SK-N-SH treated with all-trans-retinoic acid at 6 μM for 48 hours (cell line): Measurements from ENCODE around the gene TXNDC11.

Source experiments
- ATAC-seq: fragments of 200-7000 bp; cut with Tn5 transposase; 3 replicates; pipeline ENCODE4 v1.9.1; 2020; ENCODE audit warnings: mild to moderate bottlenecking, moderate library complexity
- CREB5 ChIP-seq: fragments of 250-450 bp; sonication (Bioruptor Pico); IDR thresholded peaks from 2 replicates; pipeline ENCODE4 v1.5.1; 2020; ENCODE audit warnings: low read depth, mild to moderate bottlenecking, moderate library complexity
- CSDC2 ChIP-seq: fragments of 250-450 bp; sonication (Bioruptor Pico); IDR thresholded peaks from 2 replicates; pipeline ENCODE4 v1.5.0; 2020; ENCODE audit warnings: mild to moderate bottlenecking, moderate library complexity
- CSRNP3 ChIP-seq: fragments of 250-450 bp; sonication (Bioruptor Pico); IDR thresholded peaks from 2 replicates; pipeline ENCODE4 v1.5.1; 2021; ENCODE audit warnings: mild to moderate bottlenecking, moderate library complexity
- ESRRG ChIP-seq: fragments of 250-450 bp; sonication (Bioruptor Pico); IDR thresholded peaks from 2 replicates; pipeline ENCODE4 v1.6.1; 2021; ENCODE audit warnings: mild to moderate bottlenecking
- GLIS3 ChIP-seq: fragments of 250-450 bp; sonication (Bioruptor Pico); IDR thresholded peaks from 2 replicates; pipeline ENCODE4 v1.5.0; 2020; ENCODE audit warnings: mild to moderate bottlenecking, moderate library complexity
- ISL1 ChIP-seq: fragments of 250-450 bp; sonication (Bioruptor Pico); IDR thresholded peaks from 2 replicates; pipeline ENCODE4 v2.1.2; 2022; ENCODE audit warnings: mild to moderate bottlenecking, moderate library complexity
- OSR1 ChIP-seq: fragments of 250-450 bp; sonication (Bioruptor Pico); IDR thresholded peaks from 2 replicates; pipeline ENCODE4 v1.8.0; 2022; ENCODE audit warnings: moderate library complexity, mild to moderate bottlenecking, inconsistent platforms
- PATZ1 ChIP-seq: fragments of 250-450 bp; sonication (Bioruptor Pico); IDR thresholded peaks from 2 replicates; pipeline ENCODE4 v1.8.0; 2020; ENCODE audit warnings: mild to moderate bottlenecking, moderate library complexity, borderline replicate concordance
- POU6F1 ChIP-seq: fragments of 250-450 bp; sonication (Bioruptor Pico); IDR thresholded peaks from 2 replicates; pipeline ENCODE4 v1.8.0; 2021; ENCODE audit warnings: low read depth, mild to moderate bottlenecking, moderate library complexity, borderline replicate concordance
- PPARA ChIP-seq: fragments of 250-450 bp; sonication (Bioruptor Pico); IDR thresholded peaks from 2 replicates; pipeline ENCODE4 v1.5.0; 2020; ENCODE audit warnings: mild to moderate bottlenecking, borderline replicate concordance
- RARB ChIP-seq: fragments of 250-450 bp; sonication (Bioruptor Pico); IDR thresholded peaks from 2 replicates; pipeline ENCODE4 v1.8.0; 2021; ENCODE audit warnings: mild to moderate bottlenecking, moderate library complexity
- SNAI2 ChIP-seq: fragments of 250-450 bp; sonication (Bioruptor Pico); IDR thresholded peaks from 2 replicates; pipeline ENCODE4 v1.5.0; 2020; ENCODE audit warnings: mild to moderate bottlenecking, moderate library complexity
- TCF4 ChIP-seq: fragments of 250-450 bp; sonication (Bioruptor Pico); IDR thresholded peaks from 2 replicates; pipeline ENCODE4 v1.8.0; 2021; ENCODE audit warnings: mild to moderate bottlenecking, moderate library complexity, borderline replicate concordance
- TOX ChIP-seq: fragments of 250-450 bp; sonication (Bioruptor Pico); IDR thresholded peaks from 2 replicates; pipeline ENCODE4 v1.8.0; 2021; ENCODE audit warnings: mild to moderate bottlenecking, moderate library complexity, borderline replicate concordance
- TSHZ2 ChIP-seq: fragments of 250-450 bp; sonication (Bioruptor Pico); IDR thresholded peaks from 2 replicates; pipeline ENCODE4 v1.5.0; 2020; ENCODE audit warnings: mild to moderate bottlenecking, moderate library complexity
- ZC3H10 ChIP-seq: fragments of 250-450 bp; sonication (Bioruptor Pico); IDR thresholded peaks from 2 replicates; pipeline ENCODE4 v1.5.1; 2021; ENCODE audit warnings: mild to moderate bottlenecking, moderate library complexity
- ZFP3 ChIP-seq: fragments of 250-450 bp; sonication (Bioruptor Pico); IDR thresholded peaks from 2 replicates; pipeline ENCODE4 v1.5.0; 2020; ENCODE audit warnings: mild to moderate bottlenecking, moderate library complexity
- ZFP30 ChIP-seq: fragments of 450-650 bp; formaldehyde crosslinking; IDR thresholded peaks from 2 replicates; pipeline ENCODE4 v1.5.0; 2022; ENCODE audit warnings: mild to moderate bottlenecking, moderate library complexity
- ZNF565 ChIP-seq: fragments of 450-650 bp; formaldehyde crosslinking; conservative IDR thresholded peaks from 2 replicates; pipeline ENCODE4 v1.5.0; 2020; ENCODE audit warnings: low read depth, mild to moderate bottlenecking, moderate library complexity
- ZNF70 ChIP-seq: fragments of 450-650 bp; formaldehyde crosslinking; IDR thresholded peaks from 2 replicates; pipeline ENCODE4 v1.5.0; 2020; ENCODE audit warnings: mild to moderate bottlenecking, moderate library complexity
- ZNF8 ChIP-seq: fragments of 450-650 bp; formaldehyde crosslinking; IDR thresholded peaks from 2 replicates; pipeline ENCODE4 v1.5.0; 2020; ENCODE audit warnings: mild to moderate bottlenecking, moderate library complexity

TXNDC11 gene

GRCh38 chr16:11784038-11784369, 41.3 kb upstream of the TXNDC11 start:
- TF ChIP-seq PPARA (no peak), POU6F1 (CRISPR knock-in tag) (no peak)
- ATAC-seq, result no peak

- peak; percentile 77 for ATAC-seq
- TF ChIP-seq ZNF70 (CRISPR knock-in tag), result no peak
- TF ChIP-seq RARB, result no peak
- TF ChIP-seq TOX, result no peak
- no peak for TF ChIP-seq OSR1 (CRISPR knock-in tag)
- no peak for TF ChIP-seq CSRNP3 (CRISPR knock-in tag)
- no peak for TF ChIP-seq SNAI2 (CRISPR knock-in tag)
- no peak for TF ChIP-seq TSHZ2 (CRISPR knock-in tag)
- TF ChIP-seq GLIS3, result no peak
- TF ChIP-seq ZNF8 (CRISPR knock-in tag), result no peak
- TF ChIP-seq PATZ1 (CRISPR knock-in tag), result peak; percentile 38; the same call in 1 of the 2 replicates
- TF ChIP-seq ZFP30 (CRISPR knock-in tag), result no peak
- TF ChIP-seq TCF4 (CRISPR knock-in tag), result no peak
- TF ChIP-seq POU6F1 (CRISPR knock-in tag), result no peak
- TF ChIP-seq ZC3H10 (CRISPR knock-in tag), result no peak
- no peak for TF ChIP-seq ESRRG (CRISPR knock-in tag)
- TF ChIP-seq ZFP3, result 0 out of 2 replicates have a peak, but pooled peaks have one; percentile 40
- no peak for TF ChIP-seq ZNF565 (CRISPR knock-in tag)
- 0 out of 2 replicates have a peak, but pooled peaks have one; percentile 7 for TF ChIP-seq ISL1 (CRISPR knock-in tag)
Measured at GRCh38 chr16:11783319-11784037, 40.8 kb upstream of the TXNDC11 start.

- no peak for ATAC-seq
- TF ChIP-seq CREB5 (CRISPR knock-in tag) (no peak), ZNF70 (CRISPR knock-in tag) (no peak), CSRNP3 (CRISPR knock-in tag) (no peak), ZFP3 (no peak), TSHZ2 (CRISPR knock-in tag) (no peak), CSDC2 (CRISPR knock-in tag) (no peak), POU6F1 (CRISPR knock-in tag) (no peak)
Measured at GRCh38 chr16:11781773-11782172, 39.1 kb upstream of the TXNDC11 start.
